Right ventricle myocardium superior (tissue), 1 donor: ENCODE measurements around the gene PRSS35. TPM values are rescaled to one million over a fixed set of nuclear protein-coding genes. Genes with fewer than 3 reads are reported as not detected.
"Not testable (repeated sequence)": the region's sequence is repeated elsewhere in the genome, so short reads cannot be mapped to it uniquely, and the experiment has no call there.

Experiments
- ATAC-seq: fragments of 200-7000 bp; cut with Tn5 transposase; one replicate; pipeline ENCODE4 v1.9.1; 2020; ENCODE audit warnings: mild to moderate bottlenecking; ENCODE audit not compliant: poor library complexity
- DNase-seq: peaks from one replicate; pipeline ENCODE4 v3.0.0-alpha.2; 2020
- intact Hi-C: fragments of 100-400 bp; cut with DNase I; formaldehyde crosslinking; loops from one replicate; pipeline ENCODE4 v1.11.2; 2022
- total RNA-seq: library from RNA; stranded (reverse); fragmentation: NEBNext Ultra II Directional; extraction: Animal tissue kit (Norgen Biotek cat#: 25700); gene quantifications from one replicate; pipeline ENCODE4 v1.2.1, GENCODE V29; 2021
- donor health status: DM: no; HTN: yes; CAD: no; lungs with severe emphysema.

PRSS35 gene
- total RNA-seq, 1 donor from 2014 or later = not detected

DNA sequence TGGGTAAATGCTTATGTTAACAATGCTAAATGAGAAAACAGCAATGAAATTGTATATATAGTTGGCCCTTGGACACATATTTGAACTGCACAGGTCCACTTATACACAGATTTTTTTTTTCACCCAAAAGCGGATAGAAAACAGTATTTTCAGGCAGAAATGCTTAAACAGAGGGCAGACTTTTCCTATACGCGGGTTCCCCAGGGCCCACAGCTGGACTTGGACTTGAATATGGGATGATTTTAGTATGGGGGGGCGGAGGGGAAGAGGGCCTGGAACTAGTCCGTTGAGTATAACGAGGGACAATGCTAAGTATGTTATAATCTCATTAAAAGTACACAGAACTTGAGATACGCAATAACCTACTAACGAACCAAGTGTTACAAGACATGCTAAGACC is 1.1 kb upstream of the PRSS35 start:
- no peak for DNase-seq
- no peak for ATAC-seq
- intact Hi-C loops = loop anchor here (5.0 kb wide), 1 partner anchor 94 kb away; no protein-coding TSS in a partner anchor

DNA sequence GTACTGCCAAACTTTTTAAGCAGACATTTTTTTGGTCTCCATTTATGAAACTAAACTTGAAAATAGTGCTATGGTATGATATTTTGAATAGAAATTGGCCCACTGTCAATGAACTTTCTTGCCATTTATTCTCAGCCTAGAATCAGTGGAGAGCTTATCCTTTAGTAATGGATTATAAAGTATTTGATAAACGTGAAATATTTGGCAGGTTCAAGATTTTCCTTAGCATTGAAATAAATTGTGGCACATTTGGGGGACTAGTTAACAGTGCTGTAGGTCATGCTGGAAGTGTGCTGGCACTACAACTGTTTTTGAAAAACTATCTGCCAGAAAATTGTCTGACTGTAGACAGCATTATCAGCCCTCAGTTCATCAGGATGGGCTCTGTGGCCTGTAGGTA is 2.1 kb downstream of the PRSS35 start:
- ATAC-seq = no peak
- intact Hi-C loops = loop anchor here (5.0 kb wide), 1 partner anchor 97 kb away; no protein-coding TSS in a partner anchor
- DNase-seq = no peak

GRCh38 chr6:83514866-83515466 is 2.6 kb downstream of the PRSS35 start:
- ATAC-seq (no peak), DNase-seq (no peak)
- intact Hi-C loops = loop anchor here (5.0 kb wide), 2 partner anchors 98 to 293 kb away; no protein-coding TSS in a partner anchor

- ATAC-seq (no peak), DNase-seq (no peak)
- intact Hi-C loops = loop anchor here (5.0 kb wide), 1 partner anchor 295 kb away; no protein-coding TSS in a partner anchor
These were observed 5.2 kb downstream of the PRSS35 start for GRCh38 chr6:83517500-83517899.

- intact Hi-C loops = loop anchor here (5.0 kb wide), 1 partner anchor 297 kb away; no protein-coding TSS in a partner anchor
- no peak for ATAC-seq
- no peak for DNase-seq
These were observed 6.6 kb downstream of the PRSS35 start for GRCh38 chr6:83518816-83519480.

- intact Hi-C loops = no loop called here
- ATAC-seq (no peak), DNase-seq (no peak)
These were observed 23.8 kb downstream of the PRSS35 start for GRCh38 chr6:83536034-83536646.

DNA sequence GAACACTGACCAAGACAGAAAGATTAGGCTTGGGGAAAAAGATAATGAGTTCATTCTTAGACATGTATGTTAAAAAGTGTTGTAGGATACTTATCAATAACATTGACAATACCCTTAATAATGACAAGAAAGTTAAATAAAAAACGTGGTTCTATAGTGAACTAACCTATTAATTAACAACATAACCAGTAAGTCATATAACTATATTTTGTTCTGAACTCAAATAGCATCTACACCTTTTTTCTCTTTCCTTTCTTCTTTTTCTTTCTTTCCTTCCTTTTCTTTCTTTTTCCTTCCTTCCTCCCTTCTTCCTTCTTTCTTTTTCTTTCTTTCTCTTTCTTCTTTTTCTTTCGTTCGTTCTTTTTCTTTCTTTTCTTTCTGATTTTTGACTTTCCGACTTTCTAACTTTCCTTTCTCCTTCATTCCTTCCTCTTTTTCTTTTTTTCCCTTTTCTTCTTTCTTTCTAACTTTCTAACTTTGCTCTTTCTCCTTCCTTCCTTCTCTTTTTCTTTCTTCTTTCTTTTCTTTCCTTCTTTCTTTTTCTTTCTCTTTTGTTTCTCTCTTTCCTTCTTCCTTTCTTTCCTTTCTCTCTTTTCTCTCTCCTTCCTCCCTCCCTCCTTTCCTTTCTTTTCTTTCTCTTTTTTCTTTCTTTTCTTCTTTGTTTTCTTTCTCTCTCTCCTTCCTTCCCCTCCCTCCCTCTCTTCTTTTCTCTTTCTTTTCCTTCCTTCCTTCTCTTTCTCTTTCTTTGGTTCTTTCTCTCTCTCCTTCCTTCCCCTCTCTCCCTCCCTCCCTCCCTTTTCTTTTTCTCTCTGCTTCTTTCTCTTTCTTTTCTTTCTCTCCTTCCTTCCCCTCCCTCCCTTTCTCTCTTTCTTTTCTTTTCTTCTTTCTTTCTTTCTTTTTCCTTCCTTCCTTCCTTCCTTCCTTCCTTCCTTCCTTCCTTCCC is 24.6 kb downstream of the PRSS35 start:
- intact Hi-C loops = no loop called here
- no peak for ATAC-seq
- DNase-seq = no peak

DNA sequence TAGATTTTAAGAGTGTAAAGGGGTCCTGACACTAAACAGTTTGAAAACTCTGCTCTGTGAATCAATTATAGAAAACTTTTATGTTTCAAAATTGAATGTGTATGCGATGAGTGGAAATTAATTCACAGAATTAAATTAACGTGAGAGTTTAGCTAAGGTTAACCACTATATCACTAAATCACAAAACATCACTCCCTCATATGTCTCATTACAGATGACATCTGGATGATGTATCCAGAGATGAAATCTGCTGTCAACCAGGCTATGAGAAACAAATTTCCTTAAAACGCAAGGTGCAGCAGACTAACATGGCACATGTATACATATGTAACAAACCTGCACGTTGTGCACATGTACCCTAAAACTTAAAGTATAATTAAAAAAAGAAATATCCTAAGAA is 27.3 kb downstream of the PRSS35 start:
- no peak for ATAC-seq
- intact Hi-C loops = no loop called here

DNA sequence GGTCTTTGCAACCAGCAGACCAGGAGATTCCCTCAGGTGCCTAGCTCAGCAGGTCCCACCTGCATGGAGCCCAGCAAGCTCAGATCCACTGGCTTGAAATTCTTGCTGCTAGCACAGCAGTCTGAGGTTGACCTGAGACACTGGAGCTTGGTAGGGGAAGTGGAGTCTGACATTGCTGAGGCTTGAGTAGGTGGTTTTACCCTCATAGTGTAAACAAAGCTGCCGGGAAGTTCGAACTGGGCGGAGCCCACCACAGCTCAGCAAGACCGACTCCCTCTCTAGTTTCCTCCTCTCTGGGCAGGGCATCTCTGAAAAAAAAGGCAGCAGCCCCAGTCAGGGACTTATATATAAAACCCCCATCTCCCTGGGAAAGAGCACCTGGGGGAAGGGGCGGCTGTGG is 34.3 kb downstream of the PRSS35 start:
- no peak for ATAC-seq
- DNase-seq = no peak
- intact Hi-C loops = no loop called here

More for the DNA sequence above, 27.3 kb downstream of the PRSS35 start:
- no peak for DNase-seq

DNA sequence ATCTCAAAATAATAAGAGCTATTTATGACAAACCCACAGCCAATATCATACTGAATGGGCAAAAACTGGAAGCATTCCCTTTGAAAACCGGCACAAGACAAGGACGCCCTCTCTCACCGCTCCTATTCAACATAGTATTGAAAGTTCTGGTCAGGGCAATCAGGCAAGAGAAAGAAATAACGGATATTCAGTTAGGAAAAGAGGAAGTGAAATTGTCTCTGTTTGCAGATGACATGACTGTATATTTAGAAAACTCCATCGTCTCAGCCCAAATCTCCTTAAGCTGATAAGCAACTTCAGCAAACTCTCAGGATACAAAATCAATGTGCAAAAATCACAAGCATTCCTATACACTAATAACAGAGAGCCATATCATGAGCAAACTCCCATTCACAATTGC is 38.1 kb downstream of the PRSS35 start:
- intact Hi-C loops, ATAC-seq, DNase-seq: not testable (repeated sequence)

- ATAC-seq, DNase-seq, intact Hi-C loops: not testable (repeated sequence)
These were observed 39.4 kb downstream of the PRSS35 start for GRCh38 chr6:83551748-83552147.

- DNase-seq (no peak), ATAC-seq (no peak)
- intact Hi-C loops = no loop called here
These were observed 44.5 kb downstream of the PRSS35 start for GRCh38 chr6:83556871-83557270.

DNA sequence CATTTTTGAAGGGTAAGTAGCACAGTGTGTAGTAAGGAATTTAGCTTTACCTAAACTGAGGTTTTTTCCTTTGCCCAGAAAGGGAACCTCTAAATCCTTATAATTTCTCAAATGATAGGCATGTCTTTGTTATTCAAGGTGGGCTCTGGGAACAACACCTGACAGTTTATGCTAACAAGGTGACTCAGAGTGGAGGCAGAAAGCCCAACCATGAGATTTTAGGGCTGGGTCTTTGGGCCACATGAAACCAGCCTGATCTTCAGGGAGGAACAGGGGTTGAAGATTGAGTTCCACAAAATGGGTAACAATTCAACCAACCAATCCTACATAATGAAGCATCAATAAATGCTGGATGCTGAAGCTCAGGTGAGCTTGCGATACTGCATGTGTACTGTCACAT is 46.6 kb downstream of the PRSS35 start:
- DNase-seq (no peak), ATAC-seq (no peak)
- intact Hi-C loops = no loop called here

DNA sequence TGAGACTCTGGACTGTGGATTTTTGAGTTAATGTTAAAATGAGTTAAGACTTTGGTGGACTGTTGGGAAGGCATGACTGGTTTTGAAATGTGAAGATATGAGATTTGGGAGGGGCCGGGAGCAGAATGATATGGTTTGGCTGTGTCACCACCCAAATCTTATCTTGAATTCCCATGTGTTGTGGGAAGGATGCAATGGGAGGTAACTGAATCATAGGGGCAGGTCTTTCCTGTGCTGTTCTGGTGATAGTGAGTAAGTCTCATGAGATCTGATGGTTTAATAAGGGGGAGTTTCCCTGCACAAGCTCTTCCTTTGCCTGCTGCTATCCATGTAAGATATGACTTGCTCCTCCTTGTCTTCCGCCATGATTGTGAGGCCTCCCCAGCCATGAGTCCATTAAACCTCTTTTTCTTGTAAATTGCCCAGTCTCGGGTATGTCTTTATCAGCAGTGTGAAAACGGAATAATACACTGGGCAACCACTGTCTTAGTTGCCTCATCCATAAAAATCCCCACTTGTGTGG is 59.4 kb downstream of the PRSS35 start:
- ATAC-seq, intact Hi-C loops, DNase-seq: not testable (repeated sequence)

DNA sequence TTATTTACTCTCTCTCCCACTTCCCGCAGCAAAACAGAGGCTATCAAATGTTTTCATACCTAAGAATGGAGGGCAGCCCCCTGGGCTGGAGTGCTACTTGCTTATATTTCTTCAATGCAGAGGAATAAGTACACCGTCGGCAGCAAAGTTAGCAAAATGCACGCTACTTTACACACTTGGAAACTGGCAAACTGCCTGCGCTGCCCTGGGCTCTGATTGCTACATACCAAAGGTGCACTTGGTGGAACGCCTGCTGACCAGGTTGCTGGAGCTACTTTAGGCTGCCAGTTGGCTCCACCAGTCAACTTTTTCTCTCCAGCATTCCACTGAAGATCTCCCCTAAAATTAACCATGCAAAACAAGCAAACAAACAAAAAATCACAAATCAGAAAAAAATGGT is 62.4 kb downstream of the PRSS35 start:
- ATAC-seq (no peak), DNase-seq (no peak)
- intact Hi-C loops = no loop called here
